DOHH2 (cell line): ENCODE results near the gene MLANA.

Experiments used
- H3F3A ChIP-seq: fragments of 200-600 bp; sonication (generic), shearing (Covaris generic); 2 replicates; pipeline ENCODE4 v1.6.0; 2016; ENCODE audit warnings: antibody characterized with exemption, mild to moderate bottlenecking; ENCODE audit not compliant: control insufficient read depth, insufficient read depth
- H3K27ac ChIP-seq: fragments of 200-600 bp; sonication (generic); 2 replicates; pipeline ENCODE4 v1.5.1; 2014; ENCODE audit warnings: low read depth, mild to moderate bottlenecking, low read length, moderate library complexity
- H3K27me3 ChIP-seq: fragments of 200-600 bp; sonication (generic); 2 replicates; pipeline ENCODE4 v1.6.1; 2014; ENCODE audit warnings: mild to moderate bottlenecking, low read length, mixed read lengths; ENCODE audit not compliant: control insufficient read depth
- H3K36me3 ChIP-seq: fragments of 200-600 bp; sonication (generic); 2 replicates; pipeline ENCODE4 v1.6.1; 2014; ENCODE audit warnings: mild to moderate bottlenecking, low read length, moderate library complexity, mixed read lengths; ENCODE audit not compliant: control insufficient read depth
- H3K4me1 ChIP-seq: fragments of 200-600 bp; sonication (generic); 2 replicates; pipeline ENCODE4 v1.6.1; 2014; ENCODE audit warnings: mild to moderate bottlenecking, low read length, mixed read lengths; ENCODE audit not compliant: control insufficient read depth
- H3K4me2 ChIP-seq: fragments of 200-600 bp; sonication (generic); 2 replicates; pipeline ENCODE4 v1.6.0; 2014; ENCODE audit warnings: mild to moderate bottlenecking, low read length, moderate library complexity
- H3K4me3 ChIP-seq: fragments of 200-600 bp; sonication (generic); 2 replicates; pipeline ENCODE4 v1.5.1; 2014; ENCODE audit warnings: mild to moderate bottlenecking, low read length, mixed read lengths
- H3K79me2 ChIP-seq: fragments of 200-600 bp; sonication (generic); 2 replicates; pipeline ENCODE4 v1.6.1; 2014; ENCODE audit warnings: mild to moderate bottlenecking, low read length, mixed read lengths; ENCODE audit not compliant: control insufficient read depth
- H3K9me2 ChIP-seq: fragments of 200-600 bp; sonication (generic); replicated peaks from 2 replicates; pipeline ENCODE4 v1.6.1; 2014; ENCODE audit warnings: mild to moderate bottlenecking, low read length, mixed read lengths; ENCODE audit not compliant: control insufficient read depth
- H3K9me3 ChIP-seq: fragments of 200-600 bp; sonication (generic); 2 replicates; pipeline ENCODE4 v1.6.1; 2014; ENCODE audit warnings: antibody characterized with exemption, low read length, mixed read lengths; ENCODE audit not compliant: control insufficient read depth, insufficient read depth
- H4K20me1 ChIP-seq: fragments of 200-600 bp; sonication (generic); 2 replicates; pipeline ENCODE4 v1.6.0; 2014; ENCODE audit warnings: low read depth, mild to moderate bottlenecking, antibody characterized with exemption, low read length, moderate library complexity; ENCODE audit not compliant: control insufficient read depth, insufficient read depth
- EZH2phosphoT487 ChIP-seq: fragments of 200-600 bp; sonication (generic); IDR thresholded peaks from 2 replicates; pipeline ENCODE4 v1.6.1; 2017; ENCODE audit warnings: borderline replicate concordance, mild to moderate bottlenecking, antibody characterized with exemption, low read length, moderate library complexity, mixed read lengths
- TF ChIP-seq, protein P1 (sequence below): fragments of 200-600 bp; sonication (generic); IDR thresholded peaks from one replicate; pipeline ENCODE4 v1.5.1; 2014; ENCODE audit warnings: antibody characterized with exemption, mild to moderate bottlenecking, low read depth, low read length; ENCODE audit not compliant: poor library complexity, severe bottlenecking

MLANA gene

DNA sequence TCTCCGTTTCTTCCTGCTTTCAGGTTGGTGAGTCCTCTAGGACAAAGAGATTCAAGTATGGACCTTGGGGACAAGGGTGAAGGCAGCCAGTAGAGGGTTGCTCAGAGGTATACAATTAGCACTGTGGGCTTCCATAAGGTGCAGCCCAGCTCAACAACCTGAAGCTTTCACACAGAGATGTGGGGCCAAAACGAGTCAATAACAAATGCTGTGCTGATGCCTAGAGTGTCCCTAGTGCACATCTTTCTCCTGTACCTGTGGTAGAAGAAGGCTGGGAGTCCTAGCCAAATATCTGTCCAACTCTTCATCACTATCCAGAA is 20.7 kb upstream of the MLANA start:
- no peaks in the 10 kb centered on the region for H3K27me3 ChIP-seq
- H3K36me3 ChIP-seq = no peaks in the 10 kb centered on the region
- H3K27ac ChIP-seq = no peak overlapping the region
- no peak overlapping the region for H3K4me3 ChIP-seq
- no peaks in the 10 kb centered on the region for H3K79me2 ChIP-seq
- H3K9me3 ChIP-seq = no peaks in the 10 kb centered on the region
- no peak for TF ChIP-seq EZH2phosphoT487
- TF ChIP-seq, protein P1, sequence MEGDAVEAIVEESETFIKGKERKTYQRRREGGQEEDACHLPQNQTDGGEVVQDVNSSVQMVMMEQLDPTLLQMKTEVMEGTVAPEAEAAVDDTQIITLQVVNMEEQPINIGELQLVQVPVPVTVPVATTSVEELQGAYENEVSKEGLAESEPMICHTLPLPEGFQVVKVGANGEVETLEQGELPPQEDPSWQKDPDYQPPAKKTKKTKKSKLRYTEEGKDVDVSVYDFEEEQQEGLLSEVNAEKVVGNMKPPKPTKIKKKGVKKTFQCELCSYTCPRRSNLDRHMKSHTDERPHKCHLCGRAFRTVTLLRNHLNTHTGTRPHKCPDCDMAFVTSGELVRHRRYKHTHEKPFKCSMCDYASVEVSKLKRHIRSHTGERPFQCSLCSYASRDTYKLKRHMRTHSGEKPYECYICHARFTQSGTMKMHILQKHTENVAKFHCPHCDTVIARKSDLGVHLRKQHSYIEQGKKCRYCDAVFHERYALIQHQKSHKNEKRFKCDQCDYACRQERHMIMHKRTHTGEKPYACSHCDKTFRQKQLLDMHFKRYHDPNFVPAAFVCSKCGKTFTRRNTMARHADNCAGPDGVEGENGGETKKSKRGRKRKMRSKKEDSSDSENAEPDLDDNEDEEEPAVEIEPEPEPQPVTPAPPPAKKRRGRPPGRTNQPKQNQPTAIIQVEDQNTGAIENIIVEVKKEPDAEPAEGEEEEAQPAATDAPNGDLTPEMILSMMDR = peak; percentile 35
- H4K20me1 ChIP-seq = no peaks in the 10 kb centered on the region
- H3F3A ChIP-seq = no peaks in the 10 kb centered on the region
- no peaks in the 10 kb centered on the region for H3K9me2 ChIP-seq
- H3K4me1 ChIP-seq = no peaks in the 10 kb centered on the region
- H3K4me2 ChIP-seq = no peak overlapping the region

DNA sequence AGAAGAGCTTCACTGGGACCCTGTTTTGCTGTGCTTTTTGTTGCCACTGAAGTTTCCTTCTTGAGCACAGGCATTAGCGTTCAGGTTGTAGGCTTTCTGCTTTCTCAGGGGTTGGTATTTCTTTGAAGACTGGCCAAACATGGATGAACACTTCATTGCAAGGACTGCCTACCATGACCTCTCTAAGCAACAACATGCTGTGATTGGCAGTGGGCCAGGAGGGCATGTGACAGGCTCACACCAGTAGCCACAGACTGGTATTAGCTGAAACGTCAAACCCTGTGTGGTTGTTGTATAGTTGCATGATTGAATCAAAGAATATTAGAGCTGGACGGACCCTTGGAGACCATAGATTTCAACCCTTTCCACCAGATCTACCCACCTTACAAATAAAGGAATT is 20.0 kb upstream of the MLANA start:
- Histone ChIP-seq H3K27me3 (no peaks in the 10 kb centered on the region), H3K9me2 (no peaks in the 10 kb centered on the region), H3K4me3 (no peak overlapping the region), H3K36me3 (no peaks in the 10 kb centered on the region), H3K27ac (no peak overlapping the region), H3K4me2 (no peak overlapping the region), H3K4me1 (no peaks in the 10 kb centered on the region), H3F3A (no peaks in the 10 kb centered on the region), H3K9me3 (no peaks in the 10 kb centered on the region), H3K79me2 (no peaks in the 10 kb centered on the region), H4K20me1 (no peaks in the 10 kb centered on the region)
- no peak for TF ChIP-seq EZH2phosphoT487
- TF ChIP-seq, protein P1 = no peak

DNA sequence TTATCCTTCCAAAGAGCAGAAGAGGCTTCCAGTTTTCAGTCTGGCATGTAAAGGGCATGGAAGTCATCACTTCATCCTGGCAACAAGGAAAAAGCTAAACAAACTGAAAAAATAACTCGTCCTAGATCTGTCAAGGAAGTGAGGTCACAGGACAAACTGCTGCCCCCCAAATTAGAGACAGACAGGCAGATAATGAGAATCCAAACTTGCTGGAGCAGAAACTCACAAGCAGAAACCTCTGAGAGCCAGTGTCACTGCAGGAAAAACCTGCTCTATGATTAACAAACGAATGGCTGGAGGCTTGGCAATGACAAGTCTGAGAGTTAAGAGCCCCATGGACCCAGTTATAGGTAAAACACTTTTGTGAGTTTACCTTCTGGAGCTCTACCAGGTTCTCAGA is 18.9 kb upstream of the MLANA start:
- no peaks in the 10 kb centered on the region for H3K9me2 ChIP-seq
- no peaks in the 10 kb centered on the region for H3K4me1 ChIP-seq
- TF ChIP-seq, protein P1 = no peak
- no peak for TF ChIP-seq EZH2phosphoT487
- no peak overlapping the region for H3K4me3 ChIP-seq
- H3K27me3 ChIP-seq = no peaks in the 10 kb centered on the region
- H3K27ac ChIP-seq = no peak overlapping the region
- no peaks in the 10 kb centered on the region for H3K79me2 ChIP-seq
- no peaks in the 10 kb centered on the region for H3K9me3 ChIP-seq
- no peaks in the 10 kb centered on the region for H4K20me1 ChIP-seq
- H3K4me2 ChIP-seq = no peak overlapping the region
- H3K36me3 ChIP-seq = no peaks in the 10 kb centered on the region
- no peaks in the 10 kb centered on the region for H3F3A ChIP-seq

DNA sequence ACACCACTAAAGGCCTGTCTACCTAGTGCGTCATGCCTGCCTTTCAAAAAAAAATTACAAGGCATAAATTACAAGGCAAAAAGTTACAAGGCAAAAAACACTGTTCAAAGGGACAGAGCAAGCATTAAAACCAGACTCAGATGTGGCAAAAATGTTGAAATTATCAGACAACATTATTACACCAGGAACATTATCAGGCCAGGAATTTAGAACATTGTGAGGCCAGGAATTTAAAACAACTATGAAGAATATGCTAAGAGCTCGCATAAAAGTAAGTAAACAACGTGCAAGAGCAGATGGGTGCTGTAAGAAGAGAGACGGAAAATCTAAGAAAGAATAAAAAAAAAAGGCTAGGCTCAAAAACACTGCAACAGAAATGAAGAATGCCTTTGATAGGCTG is 18.2 kb upstream of the MLANA start:
- Histone ChIP-seq H3K27ac (no peak overlapping the region), H3K4me2 (no peak overlapping the region), H3K79me2 (no peaks in the 10 kb centered on the region), H3K27me3 (no peaks in the 10 kb centered on the region), H4K20me1 (no peaks in the 10 kb centered on the region), H3K9me3 (no peaks in the 10 kb centered on the region), H3K4me1 (no peaks in the 10 kb centered on the region), H3K9me2 (no peaks in the 10 kb centered on the region), H3K36me3 (no peaks in the 10 kb centered on the region), H3F3A (no peaks in the 10 kb centered on the region), H3K4me3 (no peak overlapping the region)
- no peak for TF ChIP-seq EZH2phosphoT487
- TF ChIP-seq, protein P1 = no peak
